IMR-90 (cell line): Measurements from ENCODE around the gene GLG1. TPM values are rescaled to one million over a fixed set of nuclear protein-coding genes. Genes with fewer than 3 reads are reported as not detected.

Experiments used
- ATAC-seq: fragments of 200-7000 bp; cut with Tn5 transposase; 2 replicates; pipeline ENCODE4 v1.9.1; 2020; ENCODE audit warnings: low read depth, mild to moderate bottlenecking, moderate library complexity
- BruUV-seq: library from RNA; stranded (reverse); fragments of 400-500 nt; replicated peaks from 2 replicates; lab custom pipeline; 2021; lab: Mats Ljungman, UMichigan
- CTCF ChIA-PET: fragments of 300-600 bp; formaldehyde crosslinking; extraction: SDS; loops from one replicate; lab custom pipeline; 2021; ENCODE audit warnings: antibody characterized with exemption; lab: Yijun Ruan, JAX
- POLR2A ChIA-PET: fragments of 300-600 bp; sonication (Branson Sonifier 250); formaldehyde crosslinking; loops from one replicate; lab custom pipeline; 2022; ENCODE audit warnings: antibody characterized with exemption; ENCODE audit not compliant: unreplicated experiment; lab: Charles Lee
- DNase-seq: peaks from one replicate; pipeline ENCODE4 v3.0.0; 2013
- H2AFZ ChIP-seq: replicated peaks from 2 replicates; pipeline ENCODE3; 2013; ENCODE audit warnings: low read length, mild to moderate bottlenecking; ENCODE audit not compliant: poor library complexity
- H2AK5ac ChIP-seq: 2 replicates; pipeline ENCODE4 v1.6.1; 2013; ENCODE audit warnings: low read depth, low read length, inconsistent platforms
- H2AK9ac ChIP-seq: replicated peaks from 2 replicates; pipeline ENCODE3; 2013; ENCODE audit warnings: mild to moderate bottlenecking, low read depth, low read length, moderate library complexity; ENCODE audit not compliant: poor library complexity
- H2BK120ac ChIP-seq: 2 replicates; pipeline ENCODE4 v1.6.1; 2013; ENCODE audit warnings: low read depth, low read length, inconsistent platforms
- H2BK15ac ChIP-seq: 3 replicates; pipeline ENCODE4 v1.6.1; 2013; ENCODE audit warnings: low read depth, low read length, inconsistent platforms
- H2BK20ac ChIP-seq: 2 replicates; pipeline ENCODE4 v1.6.1; 2013; ENCODE audit warnings: low read depth, mild to moderate bottlenecking, inconsistent platforms, low read length, moderate library complexity
- H2BK5ac ChIP-seq: 2 replicates; pipeline ENCODE4 v1.6.1; 2013; ENCODE audit warnings: mild to moderate bottlenecking, low read depth, low read length, inconsistent platforms; ENCODE audit not compliant: poor library complexity, severe bottlenecking
- H3K14ac ChIP-seq: replicated peaks from 2 replicates; pipeline ENCODE4 v1.6.1; 2013; ENCODE audit warnings: low read depth, low read length, inconsistent platforms
- H3K18ac ChIP-seq: 2 replicates; pipeline ENCODE4 v1.6.1; 2013; ENCODE audit warnings: low read depth, low read length, control low read depth
- H3K23ac ChIP-seq: 2 replicates; pipeline ENCODE4 v1.6.1; 2013; ENCODE audit warnings: low read depth, low read length, inconsistent platforms
- H3K27ac ChIP-seq: 2 replicates; pipeline ENCODE4 v1.5.1; 2013; ENCODE audit warnings: mild to moderate bottlenecking, control low read depth, low read length; ENCODE audit not compliant: insufficient read depth
- H3K27me3 ChIP-seq: 2 replicates; pipeline ENCODE4 v1.6.1; 2013; ENCODE audit warnings: low read length; ENCODE audit not compliant: control insufficient read depth, insufficient read depth
- H3K36me3 ChIP-seq: 2 replicates; pipeline ENCODE4 v1.6.1; 2013; ENCODE audit warnings: low read length, mixed read lengths; ENCODE audit not compliant: control insufficient read depth, insufficient read depth
- H3K4ac ChIP-seq: 2 replicates; pipeline ENCODE4 v1.6.1; 2013; ENCODE audit warnings: low read depth, low read length, inconsistent platforms
- H3K4me1 ChIP-seq: 2 replicates; pipeline ENCODE4 v1.6.1; 2013; ENCODE audit warnings: low read length, mixed read lengths; ENCODE audit not compliant: control insufficient read depth, insufficient read depth
- H3K4me2 ChIP-seq: 2 replicates; pipeline ENCODE4 v1.6.1; 2013; ENCODE audit warnings: low read depth, mild to moderate bottlenecking, control low read depth, low read length, moderate library complexity
- H3K4me3 ChIP-seq: 2 replicates; pipeline ENCODE4 v1.5.1; 2013; ENCODE audit warnings: low read depth, mild to moderate bottlenecking, control low read depth, low read length, moderate library complexity; ENCODE audit not compliant: insufficient read depth
- H3K56ac ChIP-seq: 2 replicates; pipeline ENCODE4 v1.6.1; 2013; ENCODE audit warnings: low read length, inconsistent platforms; ENCODE audit not compliant: insufficient read depth; ENCODE audit errors: extremely low read depth
- H3K79me1 ChIP-seq, 2 experiments: 2 replicates each; pipeline ENCODE4 v1.6.1; 2013; ENCODE audit warnings: low read length in 2 of 2, inconsistent platforms in 1 of 2, low read depth in 1 of 2
- H3K9ac ChIP-seq: 2 replicates; pipeline ENCODE4 v1.6.1; 2013; ENCODE audit warnings: low read depth, low read length, control low read depth
- H3K9me1 ChIP-seq: 2 replicates; pipeline ENCODE4 v1.6.1; 2013; ENCODE audit warnings: low read length, inconsistent platforms; ENCODE audit not compliant: insufficient read depth
- H3K9me3 ChIP-seq: 2 replicates; pipeline ENCODE4 v1.6.1; 2013; ENCODE audit warnings: low read length; ENCODE audit not compliant: control insufficient read depth, insufficient read depth
- H4K20me1 ChIP-seq: 2 replicates; pipeline ENCODE4 v1.6.1; 2013; ENCODE audit warnings: low read length, inconsistent platforms; ENCODE audit not compliant: insufficient read depth
- H4K5ac ChIP-seq: 2 replicates; pipeline ENCODE4 v1.6.1; 2013; ENCODE audit warnings: mild to moderate bottlenecking, low read depth, low read length, control low read depth
- H4K8ac ChIP-seq, 2 experiments: 2 replicates each; pipeline ENCODE4 v1.6.1; 2013; ENCODE audit warnings: low read depth in 2 of 2, low read length in 2 of 2, control low read depth in 1 of 2, inconsistent platforms in 1 of 2
- H4K91ac ChIP-seq: 2 replicates; pipeline ENCODE4 v1.6.1; 2013; ENCODE audit warnings: low read depth, low read length, inconsistent platforms; ENCODE audit not compliant: insufficient read depth
- RFX5 ChIP-seq: IDR thresholded peaks from 2 replicates; pipeline ENCODE4 v1.8.0; 2012; ENCODE audit warnings: low read depth, mild to moderate bottlenecking, low read length, moderate library complexity
- WGBS, 2 experiments: methylation state at CpG; one replicate each; pipeline versions ENCODE4 v1.1.5 to v1.1.7; 2013; ENCODE audit warnings: missing lambda C conversion rate in 2 of 2; ENCODE audit not compliant: insufficient read length in 1 of 2; ENCODE audit errors: extremely low coverage in 2 of 2; 5-methylcytosine and 5-hydroxymethylcytosine counted together
- dilution Hi-C: fragments of 300-500 bp; cut with HindIII; formaldehyde crosslinking; loops from one replicate; pipeline ENCODE4 v1.14.3; 2018; ENCODE audit warnings: low sequenced_read_pairs; ENCODE audit not compliant: unreplicated experiment
- in situ Hi-C: fragments of 300-500 bp; cut with MboI; formaldehyde crosslinking; loops from 3 replicates; pipeline ENCODE4 v1.14.3; 2019; ENCODE audit warnings: low sequenced_read_pairs, inconsistent platforms, mixed read lengths
- intact Hi-C: fragments of 100-400 bp; cut with micrococcal nuclease; formaldehyde crosslinking; loops from 2 replicates; pipeline ENCODE4 v1.10.0; 2022
- polyA plus RNA-seq, 3 experiments: library from polyadenylated mRNA; depleted of rRNA; stranded (reverse); fragments of >200 nt; gene quantifications; 2 replicates each; pipeline ENCODE4 v1.2.3, GENCODE V29; 2012; ENCODE audit warnings: low replicate concordance in 1 of 3
- total RNA-seq: library from RNA; depleted of rRNA; stranded (reverse); fragments of >200 nt; gene quantifications from 2 replicates; pipeline ENCODE4 v1.2.3, GENCODE V29; 2012

Gene GLG1
- total and polyA plus RNA-seq, 2 of the 4 experiments (the other 2 are of a cell fraction), result 91.0 to 107 TPM

DNA sequence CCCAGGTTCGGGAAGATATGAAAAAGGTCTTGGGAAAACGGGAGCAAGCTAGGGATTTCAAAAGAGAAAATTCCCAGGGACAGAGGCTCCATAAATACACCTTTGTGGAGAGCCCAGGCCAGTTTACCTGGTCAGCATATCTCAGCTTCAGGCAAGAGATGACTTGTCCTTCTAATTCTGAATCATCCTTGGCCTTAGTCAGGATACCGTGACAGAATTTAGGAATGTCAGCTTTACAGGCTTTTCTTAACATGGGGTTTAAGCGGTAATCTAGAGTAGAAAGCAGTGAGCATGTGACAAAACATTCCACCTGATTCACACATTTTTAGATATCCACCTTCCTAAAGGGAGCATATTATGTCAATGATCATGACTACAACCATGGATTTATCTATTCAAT is 144.6 kb downstream of the GLG1 start:
- H2BK120ac ChIP-seq, result no peak overlapping the region
- WGBS, 2 experiments, result 80% methylated on average over 1 of the region's 4 CpGs; no CpG with 5 or more reads in 1 of the 2 experiments
- CTCF ChIA-PET, result no interaction called here

More for the DNA sequence above, 144.6 kb downstream of the GLG1 start:
- Histone ChIP-seq H3K9me3 (no peaks in the 10 kb centered on the region), H3K56ac (no peak overlapping the region), H3K23ac (no peak overlapping the region), H3K36me3 (peaks cover 48% of the 10 kb centered on the region), H3K4me3 (no peak overlapping the region), H2BK15ac (no peak overlapping the region), H2AK5ac (no peak overlapping the region), H3K14ac (no peak overlapping the region), H2BK20ac (no peak overlapping the region), H3K79me1 (peaks cover 0 to 9% of the 10 kb centered on the region in 2 experiments; a peak in 3 of 4 replicates), H4K8ac (no peak overlapping the region), H4K91ac (no peak overlapping the region), H4K5ac (no peak overlapping the region), H2AK9ac (no peak overlapping the region), H3K9me1 (no peaks in the 10 kb centered on the region; the same call in 1 of the 2 replicates), H3K27ac (no peak overlapping the region), H3K4me1 (no peaks in the 10 kb centered on the region), H3K9ac (no peak overlapping the region), H3K4ac (no peak overlapping the region), H2BK5ac (no peak overlapping the region), H2AFZ (no peak overlapping the region), H3K4me2 (no peak overlapping the region), H3K27me3 (no peaks in the 10 kb centered on the region), H4K20me1 (no peaks in the 10 kb centered on the region), H3K18ac (no peak overlapping the region)
- POLR2A ChIA-PET, result interaction anchor here (0.7 kb wide), 1 partner anchor 185 kb away, joined by 12 read pairs; no protein-coding TSS in a partner anchor
- ATAC-seq, result no peak
- dilution Hi-C loops, result no loop called here
- no peak for DNase-seq
- TF ChIP-seq RFX5, result no peak
- BruUV-seq, result no TSS peak
- in situ Hi-C loops, result no loop called here
- intact Hi-C loops, result no loop called here
